GM18873 (cell line): Measurements from ENCODE around the gene CLIC4.
"Not testable (repeated sequence)": the region's sequence is repeated elsewhere in the genome, so short reads cannot be mapped to it uniquely, and the experiment has no call there.

ENCODE experiments used
- ATAC-seq: cut with Tn5 transposase; IDR thresholded peaks from one replicate; pipeline ENCODE4 v1.9.1; 2021; ENCODE audit warnings: mild to moderate bottlenecking, moderate library complexity, moderate number of reproducible peaks; ENCODE audit not compliant: unreplicated experiment, low FRiP score

CLIC4 gene

DNA sequence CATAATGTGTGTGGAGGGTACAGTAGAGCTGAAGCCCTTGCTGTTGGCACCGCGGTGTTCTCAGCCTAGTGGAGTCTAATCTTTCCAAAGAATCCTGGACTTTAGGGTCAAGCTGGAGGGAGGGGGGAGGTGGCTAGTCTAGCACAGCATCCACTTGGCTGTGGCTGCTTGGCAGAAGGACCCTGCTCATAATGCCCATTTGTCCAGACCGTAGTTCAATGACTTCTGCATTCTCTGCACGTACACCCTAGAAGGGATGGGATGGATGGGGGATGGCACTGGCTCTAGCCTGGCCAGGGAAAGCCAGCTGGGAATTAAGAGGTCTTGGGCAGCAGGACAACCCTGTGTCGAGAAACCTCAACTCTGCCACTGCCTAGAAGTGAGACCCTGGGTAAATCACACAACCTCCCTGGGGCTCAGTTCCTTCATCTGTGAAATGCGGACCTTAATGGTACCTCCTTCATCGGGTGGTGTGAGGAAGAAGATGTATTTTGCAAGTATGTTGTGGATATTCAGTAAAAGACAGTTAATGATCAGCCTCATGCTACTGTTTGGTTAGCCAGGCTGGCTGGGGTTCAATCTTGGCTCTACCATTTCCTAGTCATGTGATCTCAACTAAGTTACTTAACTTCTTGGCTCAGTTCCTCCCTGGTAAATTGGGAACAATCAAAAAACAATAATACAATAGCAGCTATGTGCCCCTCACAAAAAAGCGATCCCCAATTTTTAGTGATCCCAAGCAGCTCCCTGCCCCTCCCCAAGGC is 27.2 kb upstream of the CLIC4 start:
- no peak for ATAC-seq

DNA sequence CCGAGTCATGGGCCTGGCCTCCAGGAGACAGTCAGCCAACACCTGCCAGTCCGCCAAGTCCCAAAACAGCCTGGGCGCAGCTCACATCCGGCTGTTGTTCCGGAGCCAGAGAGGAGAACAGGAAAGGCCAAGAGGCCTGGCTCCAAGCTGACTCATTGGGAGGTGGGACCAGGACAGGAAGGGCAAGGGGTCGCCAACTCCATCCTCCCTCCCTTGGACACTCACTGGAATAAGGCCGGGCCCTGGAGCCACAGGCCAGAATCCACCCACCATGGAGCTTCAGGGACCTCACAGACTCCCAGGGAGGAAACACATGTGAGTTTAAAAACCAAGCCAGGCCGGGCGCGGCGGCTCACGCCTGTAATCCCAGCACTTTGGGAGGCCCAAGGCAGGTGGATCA is 25.1 kb upstream of the CLIC4 start:
- ATAC-seq = no peak

DNA sequence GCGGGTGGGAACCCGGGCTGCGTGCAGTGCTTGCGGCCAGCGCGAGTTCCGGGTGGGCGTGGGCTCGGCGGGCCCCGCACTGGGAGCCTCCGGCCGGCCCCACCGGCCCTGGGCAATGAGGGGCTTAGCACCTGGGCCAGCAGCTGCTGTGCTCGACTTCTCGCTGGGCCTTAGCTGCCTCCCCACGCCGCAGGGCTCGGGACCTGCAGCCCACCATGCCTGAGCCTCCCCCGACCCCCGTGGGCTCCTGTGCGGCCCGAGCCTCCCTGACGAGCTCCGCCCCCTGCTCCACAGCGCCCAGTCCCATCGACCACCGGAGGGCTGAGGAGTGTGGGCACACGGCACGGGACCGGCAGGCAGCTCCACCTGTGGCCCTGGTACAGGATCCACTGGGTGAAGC is 23.7 kb upstream of the CLIC4 start:
- ATAC-seq = no peak

DNA sequence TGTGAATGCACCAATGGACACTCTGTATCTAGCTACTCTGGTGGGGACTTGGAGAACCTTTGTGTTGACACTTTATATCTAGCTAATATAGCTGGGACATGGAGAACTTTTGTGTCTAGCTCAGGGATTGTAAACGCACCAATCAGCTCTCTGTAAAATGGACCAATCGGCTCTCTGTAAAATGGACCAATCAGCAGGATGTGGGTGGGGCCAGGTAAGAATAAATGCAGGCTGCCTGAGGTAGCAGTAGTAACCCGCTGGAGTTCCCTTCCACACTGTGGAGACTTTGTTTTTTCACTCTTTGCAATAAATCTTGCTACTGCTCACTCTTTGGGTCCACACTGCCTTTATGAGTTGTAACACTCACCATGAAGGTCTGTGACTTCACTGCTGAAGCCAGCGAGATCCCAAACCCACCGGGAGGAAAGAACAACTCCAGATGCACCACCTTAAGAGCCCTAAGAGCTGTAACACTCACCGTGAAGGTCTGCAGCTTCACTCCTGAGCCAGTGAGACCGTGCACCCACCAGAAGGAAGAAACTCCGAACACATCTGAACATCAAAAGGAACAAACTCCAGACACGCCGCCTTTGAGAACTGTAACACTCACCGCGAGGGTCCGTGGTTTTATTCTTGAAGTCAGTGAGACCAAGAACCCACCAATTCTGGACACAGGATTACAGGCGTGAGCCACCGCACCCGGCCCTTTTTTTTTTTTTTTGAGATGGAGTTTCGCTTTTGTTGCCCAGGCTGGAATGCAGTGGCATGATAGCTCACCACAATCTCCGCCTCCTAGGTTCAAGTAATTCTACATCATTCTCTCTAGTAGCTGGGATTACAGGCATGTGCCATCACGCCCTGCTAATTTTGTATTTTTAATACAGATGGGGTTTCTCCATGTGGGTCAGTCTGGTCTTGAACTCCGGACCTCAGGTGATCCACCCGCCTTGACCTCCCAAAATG is 22.9 kb upstream of the CLIC4 start:
- not testable (repeated sequence) for ATAC-seq

DNA sequence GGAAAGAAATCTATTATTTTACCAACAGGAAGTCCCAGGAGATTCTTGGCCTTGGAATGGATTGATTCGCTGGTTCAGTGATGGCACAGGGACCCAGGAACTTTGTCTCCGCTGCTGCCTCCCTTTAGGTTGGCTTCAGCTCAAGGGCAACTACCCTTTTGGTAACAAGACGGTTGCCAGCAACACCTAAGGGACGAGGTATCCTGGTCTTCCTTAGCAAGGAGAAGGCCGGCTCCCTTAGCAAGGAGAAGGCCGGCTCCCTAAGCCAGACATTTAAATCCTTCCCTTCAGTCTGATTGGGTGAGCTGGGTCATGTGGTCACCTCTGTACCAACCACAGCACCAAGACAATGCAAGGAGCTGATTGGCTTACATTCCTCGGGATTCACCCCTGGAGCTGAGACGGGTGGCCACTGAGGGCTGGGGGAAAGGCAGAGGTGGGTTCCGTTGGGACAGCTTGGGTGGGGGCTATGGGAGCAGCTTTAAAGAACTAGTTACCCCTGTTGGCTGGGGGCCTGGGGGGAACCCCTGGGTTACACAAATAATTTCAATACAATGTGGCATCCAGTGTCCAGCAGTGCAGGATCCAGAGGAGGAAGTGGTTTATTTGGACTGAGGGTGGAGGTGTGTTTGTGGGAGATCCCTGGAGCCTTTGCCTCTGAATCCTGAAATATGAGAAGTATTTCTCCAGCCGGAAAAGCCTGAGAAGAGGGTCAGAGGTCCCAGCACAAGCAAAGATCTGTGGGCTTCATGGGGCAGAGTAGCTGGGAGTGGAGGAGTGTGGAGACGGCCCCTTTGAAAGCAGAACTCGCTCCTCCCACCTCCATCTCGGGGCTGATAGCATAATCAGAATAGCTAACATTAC is 20.7 kb upstream of the CLIC4 start:
- no peak for ATAC-seq

DNA sequence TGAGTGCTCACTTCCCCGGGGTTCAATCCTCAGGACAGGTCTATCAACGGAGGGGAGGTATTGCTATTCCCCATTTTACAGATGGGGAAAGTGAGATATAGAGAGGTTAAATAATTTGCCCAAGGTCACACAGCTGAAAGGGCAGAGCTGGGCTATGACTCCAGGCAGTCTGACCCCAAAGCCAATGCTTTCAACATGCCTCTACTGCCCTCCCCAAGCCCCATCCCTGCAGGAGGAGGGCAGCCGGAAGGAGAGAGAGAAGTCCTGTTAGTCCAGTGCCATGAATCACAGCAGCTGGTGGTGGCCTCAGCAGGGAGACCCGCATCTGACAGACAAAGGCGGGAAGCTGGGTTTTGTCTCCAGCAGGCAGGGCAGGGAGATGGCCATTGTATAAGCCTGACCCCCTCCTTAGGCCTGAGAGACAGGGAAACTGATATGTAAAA is 20.0 kb upstream of the CLIC4 start:
- no peak for ATAC-seq

DNA sequence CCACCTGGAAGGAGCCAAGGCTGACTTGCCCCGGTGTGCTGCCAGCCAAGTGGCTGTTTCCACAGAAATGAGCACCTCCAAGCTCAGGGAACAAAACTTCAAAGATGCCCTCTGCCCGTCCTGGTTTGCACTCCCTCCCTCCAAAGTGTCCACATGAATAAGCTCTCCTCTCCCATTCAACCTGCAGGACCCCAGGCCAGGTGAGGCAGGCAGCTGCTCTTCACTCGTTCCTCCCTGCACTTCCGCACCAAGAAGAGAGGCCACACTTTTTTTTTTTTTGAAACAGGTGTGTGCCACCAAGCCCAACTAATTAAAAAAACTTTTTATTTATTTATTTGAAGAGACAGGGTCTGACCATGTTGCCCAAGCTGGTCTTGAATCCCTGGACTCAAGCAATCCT is 18.5 kb upstream of the CLIC4 start:
- ATAC-seq = no peak

DNA sequence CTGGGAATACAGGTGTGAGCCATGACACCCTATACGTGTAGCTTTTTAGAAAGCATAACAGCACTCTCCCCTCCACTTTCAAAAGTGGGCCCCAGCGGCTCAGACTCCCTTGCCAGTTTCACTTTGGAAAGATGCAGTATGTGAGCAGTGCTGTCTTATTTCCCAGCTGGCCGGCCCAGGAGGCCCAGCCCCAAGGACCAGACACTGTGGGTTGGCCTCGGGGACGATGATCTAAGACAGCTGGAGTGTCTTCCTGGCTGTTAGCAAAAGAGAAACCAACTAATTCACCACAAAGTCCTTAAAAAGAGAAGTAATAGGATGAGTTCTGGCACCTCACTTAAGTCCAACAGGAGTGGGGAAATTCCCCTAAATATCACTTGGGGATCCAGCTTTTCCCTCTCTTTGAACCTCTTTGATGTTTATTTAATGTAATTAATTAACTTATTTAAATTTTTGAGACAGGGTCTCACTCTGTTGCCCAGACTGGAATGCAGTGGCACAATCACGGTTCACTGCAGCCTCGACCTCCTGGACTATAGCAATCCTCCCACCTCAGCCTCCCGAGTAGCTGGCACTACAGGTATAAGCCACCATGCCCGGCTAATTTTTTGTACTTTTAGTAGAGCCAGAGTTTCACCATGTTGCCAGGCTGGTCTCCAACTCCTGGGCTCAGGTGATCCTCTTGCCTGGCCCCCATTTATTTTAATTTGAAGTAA is 17.6 kb upstream of the CLIC4 start:
- ATAC-seq = peak; percentile 58

DNA sequence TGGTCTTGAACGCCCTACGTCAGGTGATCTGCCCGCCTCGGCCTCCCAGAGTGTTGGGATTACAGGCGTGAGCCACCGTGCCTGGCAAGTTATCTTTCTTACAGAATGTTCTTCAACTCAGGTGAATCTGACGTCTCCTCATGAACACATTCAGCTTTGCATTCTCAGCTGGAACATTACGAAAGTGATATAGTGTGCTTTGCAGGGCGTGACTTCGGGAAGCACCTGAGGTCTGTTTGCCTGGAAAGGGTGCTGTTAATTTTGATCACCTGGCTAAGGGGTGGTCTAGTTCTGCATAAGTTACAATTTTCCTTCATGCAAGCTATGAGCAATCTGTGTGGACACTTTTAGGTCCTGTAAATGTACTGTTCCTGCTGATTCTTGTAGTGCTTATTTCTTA is 16.3 kb upstream of the CLIC4 start:
- no peak for ATAC-seq

DNA sequence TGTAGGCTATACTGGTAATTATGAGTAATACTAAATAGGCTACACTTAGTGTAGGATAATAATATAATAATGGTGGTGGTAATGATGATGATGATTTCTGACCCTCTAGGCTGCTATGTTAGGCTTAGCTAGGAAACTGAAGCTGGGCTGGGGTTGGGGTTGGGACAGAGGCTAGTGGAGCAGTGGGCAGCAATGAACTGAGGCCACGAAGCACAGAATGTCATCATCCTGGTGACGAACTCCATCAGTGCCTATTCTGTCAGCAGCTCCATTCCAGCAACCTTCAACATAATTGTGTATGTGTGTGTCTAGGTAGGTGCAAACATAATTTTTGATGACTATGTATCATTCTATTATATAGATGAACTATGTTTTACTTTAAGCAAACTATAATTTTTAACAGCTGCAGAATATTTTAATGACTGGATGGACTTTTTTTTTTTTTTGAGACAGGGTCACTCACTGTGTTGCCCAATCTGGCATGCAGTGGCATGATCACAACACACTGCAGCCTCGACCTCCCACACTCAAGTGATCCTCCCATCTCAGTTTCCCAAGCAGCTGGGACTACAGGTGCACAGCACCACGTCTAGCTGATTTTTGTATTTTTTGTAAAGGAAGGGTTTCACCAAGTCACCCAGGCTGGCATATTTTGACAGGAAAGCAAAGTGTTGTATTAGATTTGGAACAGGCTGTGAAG is 12.9 kb upstream of the CLIC4 start:
- ATAC-seq = no peak

DNA sequence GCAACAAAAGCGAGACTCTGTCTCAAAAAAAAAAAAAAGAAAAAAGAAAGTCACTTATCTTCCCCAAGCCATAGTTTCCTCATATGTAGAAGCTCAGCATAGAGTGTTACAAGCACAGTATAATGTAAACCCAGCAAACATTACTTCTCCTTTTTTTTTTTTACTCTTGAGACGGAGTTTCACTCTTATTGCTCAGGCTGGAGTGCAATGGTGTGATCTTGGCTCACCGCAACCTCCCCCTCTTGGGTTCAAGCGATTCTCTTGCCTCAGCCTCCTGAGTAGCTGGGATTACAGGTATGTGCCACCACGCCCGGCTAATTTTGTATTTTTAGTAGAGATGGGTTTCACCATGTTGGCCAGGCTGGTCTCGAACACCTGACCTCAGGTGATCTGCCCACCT is 11.9 kb upstream of the CLIC4 start:
- not testable (repeated sequence) for ATAC-seq

DNA sequence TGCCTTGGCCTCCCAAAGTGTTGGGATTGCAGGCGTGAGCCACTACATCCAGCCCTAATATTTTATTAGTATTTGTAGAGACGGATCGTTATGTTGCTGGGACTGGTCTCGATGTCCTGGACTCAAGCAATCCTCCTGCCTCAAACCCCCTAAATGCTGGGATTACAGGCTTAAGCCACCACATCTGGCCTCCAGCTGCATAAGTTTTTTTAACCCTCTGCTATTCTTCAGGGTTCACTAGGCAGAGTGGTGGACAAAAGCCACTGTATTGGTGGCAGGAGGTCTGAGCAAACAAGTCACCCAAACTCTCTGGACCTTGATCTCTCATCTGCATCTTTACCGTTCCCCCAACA is 10.1 kb upstream of the CLIC4 start:
- no peak for ATAC-seq

DNA sequence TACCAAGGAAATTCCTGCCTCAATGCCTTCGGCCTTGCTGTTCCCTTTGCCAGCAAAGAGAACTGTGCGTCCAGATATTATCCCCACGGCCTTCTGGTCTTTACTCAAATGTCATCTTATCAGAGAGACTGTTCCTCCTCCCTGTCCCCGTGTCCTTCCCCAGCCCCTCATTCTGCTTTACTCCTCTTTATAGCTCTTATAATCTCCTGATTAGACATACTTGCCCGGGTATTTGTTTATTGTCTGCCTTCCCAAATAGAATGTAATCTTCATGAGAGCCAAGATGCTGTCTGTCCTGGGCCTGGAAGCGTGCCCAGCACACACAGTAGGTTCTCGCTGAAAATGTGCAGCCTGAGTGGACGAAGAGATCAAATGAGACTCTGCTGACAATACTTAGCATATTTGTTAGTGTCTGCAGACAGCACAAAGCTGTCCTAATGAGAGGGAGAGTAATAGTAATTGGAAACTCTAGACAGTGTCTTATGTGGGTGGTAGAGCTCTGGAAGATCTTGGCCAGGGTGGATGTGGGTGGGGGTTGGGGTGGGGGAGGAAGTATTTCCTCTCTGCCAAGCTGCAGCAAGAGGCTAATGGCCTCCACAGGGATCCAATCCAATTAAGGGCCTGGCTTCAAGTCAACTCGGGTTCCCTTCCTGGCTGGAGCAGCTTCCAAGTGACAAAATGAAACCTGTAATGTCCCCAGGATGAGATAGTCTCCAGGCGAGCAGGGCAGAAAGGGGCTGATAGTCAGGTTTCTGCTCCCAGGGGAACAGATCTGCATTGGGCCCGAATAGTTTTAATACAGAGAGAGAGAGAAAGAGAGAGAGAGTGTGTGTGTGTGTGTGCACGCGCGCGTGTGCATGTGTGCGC is 9.5 kb upstream of the CLIC4 start:
- no peak for ATAC-seq

DNA sequence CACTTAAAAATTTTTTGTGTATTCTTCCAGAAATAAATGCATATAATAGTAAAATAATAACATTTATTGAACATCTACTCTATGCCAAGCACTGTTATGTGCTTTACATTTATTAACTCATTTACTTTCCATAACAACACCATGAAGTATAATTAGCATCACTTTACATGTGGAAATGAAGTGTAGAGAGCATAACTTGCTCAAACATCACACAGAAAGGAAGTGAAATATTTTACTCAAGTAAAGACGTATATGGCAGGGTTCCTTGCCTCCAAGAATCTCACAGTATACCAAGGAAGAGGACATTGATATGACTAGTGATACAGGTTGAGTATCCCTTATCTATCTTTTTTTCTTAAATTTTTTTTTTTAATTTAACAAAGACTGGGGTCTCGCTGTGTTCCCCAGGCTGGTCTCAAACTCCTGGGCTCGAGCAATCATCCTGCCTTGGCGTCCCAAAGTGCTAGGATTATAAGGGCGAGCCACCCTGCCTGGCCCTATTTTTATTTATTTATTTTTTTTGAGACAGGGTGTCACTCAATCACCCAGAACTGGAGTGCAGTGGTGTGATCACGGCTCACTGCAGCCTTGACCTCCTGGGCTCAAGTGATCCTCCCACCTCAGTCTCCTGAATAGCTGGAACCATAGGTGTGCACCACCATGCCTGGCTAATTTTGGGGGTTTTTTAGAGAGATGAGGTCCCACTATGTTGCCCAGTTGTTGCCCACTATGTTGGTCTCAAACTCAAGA is 7.7 kb upstream of the CLIC4 start:
- no peak for ATAC-seq

DNA sequence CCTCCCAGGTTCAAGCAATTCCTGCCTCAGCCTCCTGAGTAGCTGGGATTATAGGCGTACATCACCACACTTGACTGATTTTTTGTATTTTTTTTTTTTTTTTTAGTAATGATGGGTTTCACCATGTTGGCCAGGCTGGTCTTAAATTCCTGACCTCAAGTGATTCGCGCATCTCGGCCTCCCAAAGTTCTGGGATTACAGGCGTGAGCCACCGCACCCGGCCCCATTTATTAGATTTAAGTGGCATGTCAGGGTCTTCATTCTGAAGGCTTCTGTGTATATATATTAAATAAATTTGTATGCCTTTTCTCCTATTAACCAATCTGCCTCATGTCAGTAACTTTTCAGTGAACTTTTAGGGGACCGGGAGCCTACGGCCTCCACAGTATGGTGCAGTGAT is 6.0 kb upstream of the CLIC4 start:
- ATAC-seq = no peak

DNA sequence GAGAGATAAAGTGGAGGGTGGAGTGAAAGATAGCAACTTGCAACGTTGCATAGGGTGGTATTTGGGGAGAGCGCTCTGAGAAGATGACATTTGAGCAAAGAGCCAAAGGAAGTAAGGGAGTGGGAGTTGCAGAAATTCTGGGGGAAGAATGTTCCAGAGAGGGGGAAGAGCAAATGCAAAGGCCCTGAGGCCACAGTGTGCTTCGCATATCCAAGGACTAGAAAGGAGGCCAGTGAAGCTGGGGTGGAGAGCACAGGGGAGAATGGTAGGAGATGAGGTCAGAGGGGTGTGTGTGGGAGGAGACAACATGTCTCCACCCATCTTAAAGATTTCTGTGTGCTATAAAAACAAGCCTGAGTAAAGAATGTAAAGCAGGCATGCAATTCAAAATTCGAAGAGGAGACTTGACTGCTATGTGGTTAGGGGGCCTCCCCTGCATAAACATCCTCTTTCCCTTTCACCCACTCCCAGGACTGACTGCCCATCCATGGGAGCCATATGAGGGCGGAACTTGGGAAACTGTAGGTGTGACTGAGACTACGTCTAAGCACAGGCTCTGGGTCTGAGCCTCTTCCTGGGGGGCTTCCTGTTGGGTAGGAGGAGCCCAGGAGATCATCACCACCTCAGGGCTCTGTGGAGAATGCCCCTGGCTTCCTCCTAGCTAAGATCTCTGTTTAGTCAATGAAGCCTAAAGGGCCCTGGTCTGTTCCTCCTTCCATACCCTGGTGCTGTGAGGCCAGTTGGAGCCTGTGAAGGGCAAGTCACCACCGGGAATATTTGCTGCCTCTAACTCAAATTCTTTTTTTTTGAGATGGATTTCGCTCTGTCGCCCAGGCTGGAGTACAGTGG is 2.9 kb upstream of the CLIC4 start:
- ATAC-seq = no peak
